ENCODE measurements around the gene GNPDA2. TPM values are rescaled to one million over a fixed set of nuclear protein-coding genes. Genes with fewer than 3 reads are reported as not detected.

GNPDA2 gene
- total RNA-seq, 1 donor from 2014 or later, result 17.6 TPM

DNA sequence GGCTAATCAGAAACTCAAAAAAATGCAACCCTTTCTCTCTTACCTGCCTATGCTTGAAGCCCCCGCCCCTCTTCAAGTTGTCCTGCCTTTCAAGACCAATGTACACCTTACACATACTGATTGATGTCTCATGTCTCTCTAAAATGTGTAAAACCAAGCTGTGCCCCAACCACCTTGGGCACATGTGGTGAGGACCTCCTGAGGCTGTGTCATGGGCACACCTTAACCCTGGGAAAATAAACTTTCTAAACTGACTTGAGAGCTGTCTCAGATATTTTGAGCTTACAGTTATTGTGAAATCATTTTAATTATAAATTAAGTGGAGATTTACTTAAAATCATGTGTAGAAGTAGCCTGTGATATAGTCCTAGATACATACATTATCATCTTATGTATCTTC is 25.9 kb downstream of the GNPDA2 start:
- intact Hi-C loops (cut with DNase I), result no loop called here
- DNase-seq (ENCODE audit: low spot score) (no peak), ATAC-seq (no peak)

DNA sequence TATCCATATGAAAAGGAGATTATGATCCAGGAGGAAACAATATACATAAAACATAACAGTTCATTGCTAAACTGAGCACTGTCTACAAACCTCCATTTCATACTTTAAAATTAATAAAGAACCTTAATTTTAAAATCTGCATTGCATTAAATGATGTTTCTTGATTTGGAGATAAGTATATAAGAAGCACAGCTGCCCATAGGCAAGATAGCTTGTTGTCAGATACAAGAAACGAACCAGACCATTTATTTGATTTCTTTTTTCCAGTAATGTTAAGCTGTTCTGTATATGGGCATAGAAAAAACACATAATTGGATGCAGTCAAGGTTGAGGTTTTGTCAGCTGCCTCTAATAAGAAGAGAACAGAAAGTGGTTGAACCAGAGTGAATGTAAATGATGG is 41.7 kb downstream of the GNPDA2 start:
- no peak for DNase-seq (ENCODE audit: low spot score)
- no peak for ATAC-seq
- intact Hi-C loops (cut with DNase I), result no loop called here

DNA sequence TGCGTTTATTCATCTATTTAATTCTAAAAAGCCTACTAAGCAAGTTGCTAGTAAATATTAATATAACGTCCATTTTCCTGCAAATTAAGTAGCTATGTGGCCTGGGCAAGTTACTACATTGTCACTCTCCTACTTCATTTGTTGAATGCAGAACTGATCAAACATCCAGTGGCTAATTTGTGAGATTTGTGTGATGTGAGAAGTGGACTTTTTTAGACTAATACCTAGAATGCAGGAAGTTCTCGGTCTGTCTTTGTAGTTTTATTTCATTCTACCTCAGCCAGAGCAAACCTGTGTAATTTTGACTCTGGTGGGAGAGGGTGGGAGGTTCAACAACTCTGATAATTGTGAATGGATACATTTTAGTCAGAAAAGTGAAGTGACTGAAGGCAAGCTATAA is 47.3 kb downstream of the GNPDA2 start:
- no peak for ATAC-seq
- no peak for DNase-seq (ENCODE audit: low spot score)
- intact Hi-C loops (cut with DNase I), result no loop called here

- ATAC-seq (peak; percentile 99), DNase-seq (ENCODE audit: low spot score) (peak; percentile 92)
- intact Hi-C loops (cut with DNase I), result no loop called here
Observed at GRCh38 chr4:44678094-44679041, 48.0 kb downstream of the GNPDA2 start, which contains the start of gene GUF1. Gene GUF1 (plus strand): TSS chr4:44678420. CDS start chr4:44678623, 203 bp downstream.

DNA sequence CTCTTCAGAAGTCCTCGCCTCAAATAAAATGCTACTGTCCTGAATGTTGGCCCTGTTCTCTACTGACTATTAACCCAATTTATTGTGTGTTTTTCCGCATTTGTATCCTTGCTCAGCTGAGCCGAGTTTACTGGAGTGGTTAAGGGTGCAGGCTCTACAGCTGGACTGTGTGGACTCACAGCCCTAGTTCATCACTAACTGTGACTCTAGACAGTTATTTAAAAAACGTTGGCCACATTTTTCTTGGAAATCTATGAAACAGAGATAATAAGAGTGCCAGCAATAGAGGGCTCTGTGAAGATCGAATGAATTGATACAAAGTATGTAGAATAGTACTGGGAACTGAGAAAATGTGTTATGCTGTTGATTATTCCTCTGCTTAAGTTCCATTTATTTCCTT is 51.0 kb downstream of the GNPDA2 start:
- ATAC-seq (no peak), DNase-seq (ENCODE audit: low spot score) (no peak)
- intact Hi-C loops (cut with DNase I), result no loop called here

GRCh38 chr4:44674471-44674870 is 51.9 kb downstream of the GNPDA2 start:
- ATAC-seq (no peak), DNase-seq (ENCODE audit: low spot score) (no peak)
- intact Hi-C loops (cut with DNase I), result no loop called here

GRCh38 chr4:44671636-44672035 is 54.7 kb downstream of the GNPDA2 start:
- intact Hi-C loops (cut with DNase I), result no loop called here
- no peak for ATAC-seq

GRCh38 chr4:44670506-44671199 is 55.7 kb downstream of the GNPDA2 start:
- DNase-seq (ENCODE audit: low spot score), result no peak
- no peak for ATAC-seq
- intact Hi-C loops (cut with DNase I), result no loop called here

More at GRCh38 chr4:44671636-44672035, 54.7 kb downstream of the GNPDA2 start:
- DNase-seq (ENCODE audit: low spot score), result no peak

- ATAC-seq (no peak), DNase-seq (ENCODE audit: low spot score) (no peak)
- intact Hi-C loops (cut with DNase I), result no loop called here
Observed at GRCh38 chr4:44668526-44668925, 57.8 kb downstream of the GNPDA2 start.

GRCh38 chr4:44663539-44664263 is 62.7 kb downstream of the GNPDA2 start:
- no peak for DNase-seq (ENCODE audit: low spot score)
- intact Hi-C loops (cut with DNase I), result no loop called here
- ATAC-seq, result no peak

- ATAC-seq (no peak), DNase-seq (ENCODE audit: low spot score) (no peak)
- intact Hi-C loops (cut with DNase I), result no loop called here
Observed at GRCh38 chr4:44662623-44663005, 63.7 kb downstream of the GNPDA2 start.

- no peak for DNase-seq (ENCODE audit: low spot score)
- intact Hi-C loops (cut with DNase I), result no loop called here
- ATAC-seq, result no peak
Observed at GRCh38 chr4:44661940-44662622, 64.3 kb downstream of the GNPDA2 start.

GRCh38 chr4:44660396-44660795 is 66.0 kb downstream of the GNPDA2 start:
- no peak for ATAC-seq
- intact Hi-C loops (cut with DNase I), result no loop called here
- DNase-seq (ENCODE audit: low spot score), result no peak

- intact Hi-C loops (cut with DNase I), result no loop called here
- ATAC-seq, result no peak
- no peak for DNase-seq (ENCODE audit: low spot score)
Observed at GRCh38 chr4:44652002-44652401, 74.4 kb downstream of the GNPDA2 start.

Other genes with a start within 250 kb of the GNPDA2 start
- 0.98 TPM for gene YIPF7, start 74.9 kb downstream of the GNPDA2 start, total RNA-seq
- gene GUF1, start 48.1 kb downstream of the GNPDA2 start, total RNA-seq, result 14.8 TPM

Measured in sciatic nerve (tissue), 2 donors.